GM12878 (cell line): ENCODE measurements around the gene IL22. TPM values are rescaled to one million over a fixed set of nuclear protein-coding genes. Genes with fewer than 3 reads are reported as not detected.

Experiments used
- ATAC-seq: fragments of 200-7000 bp; cut with Tn5 transposase; 3 replicates; pipeline ENCODE4 v1.9.1; 2020; ENCODE audit warnings: mild to moderate bottlenecking, moderate library complexity
- BruUV-seq: library from RNA; stranded (reverse); fragments of 400-500 nt; replicated peaks from 2 replicates; lab custom pipeline; 2021; lab: Mats Ljungman, UMichigan
- CTCF ChIA-PET: fragments of 300-600 bp; sonication (Branson Sonifier 250); formaldehyde crosslinking; extraction: SDS; loops from one replicate; lab custom pipeline; 2021; ENCODE audit warnings: inconsistent platforms; lab: Yijun Ruan, JAX
- POLR2A ChIA-PET: fragments of 350-600 bp; formaldehyde crosslinking; extraction: SDS; loops from one replicate; lab custom pipeline; 2021; ENCODE audit warnings: inconsistent platforms; lab: Charles Lee
- RAD21 ChIA-PET: fragments of 300-600 bp; sonication (Branson Sonifier 250); formaldehyde crosslinking; loops from one replicate; lab custom pipeline; 2023; ENCODE audit warnings: antibody characterized with exemption; ENCODE audit not compliant: unreplicated experiment; lab: Charles Lee
- SMC1A ChIA-PET: fragments of 300-600 bp; sonication (Branson Sonifier 250); formaldehyde crosslinking; loops from one replicate; lab custom pipeline; 2023; ENCODE audit not compliant: unreplicated experiment, uncharacterized antibody; lab: Charles Lee
- DNase-seq: peaks from one replicate; pipeline ENCODE4 v3.0.0-alpha.2; 2011; ENCODE audit warnings: low read depth, low spot score
- FAIRE-seq: peaks from 3 replicates; lab custom pipeline; 2011; peaks lifted over from hg19 to GRCh38; lab: Jason Lieb, UNC
- H2AFZ ChIP-seq: 2 replicates; pipeline ENCODE4 v1.6.0; 2011; ENCODE audit warnings: low read depth, low read length, control low read depth; ENCODE audit not compliant: control insufficient read depth
- H3K27ac ChIP-seq: 2 replicates; pipeline ENCODE4 v1.5.1; 2011; ENCODE audit warnings: control low read depth; ENCODE audit not compliant: control insufficient read depth, insufficient read depth
- H3K27me3 ChIP-seq, 2 experiments: replicated peaks in 1 of 2; 2 replicates each; pipeline versions ENCODE4 v1.6.0 to v1.6.1; 2011; ENCODE audit warnings: low read length in 1 of 2; ENCODE audit not compliant: control insufficient read depth in 2 of 2, insufficient read depth in 2 of 2
- H3K36me3 ChIP-seq, 2 experiments: 2 replicates each; pipeline ENCODE4 v1.5.1; 2011; ENCODE audit warnings: low read length in 1 of 2; ENCODE audit not compliant: control insufficient read depth in 2 of 2, insufficient read depth in 2 of 2
- H3K4me1 ChIP-seq: 2 replicates; pipeline ENCODE4 v1.6.1; 2011; ENCODE audit warnings: mild to moderate bottlenecking, low read length, moderate library complexity, mixed read lengths; ENCODE audit not compliant: control insufficient read depth, insufficient read depth
- H3K4me2 ChIP-seq: 2 replicates; pipeline ENCODE4 v1.6.0; 2011; ENCODE audit warnings: control low read depth; ENCODE audit not compliant: control insufficient read depth, insufficient read depth
- H3K4me3 ChIP-seq: fragments of 200-600 bp; sonication (generic); 2 replicates; pipeline ENCODE4 v1.5.1; 2016
- H3K79me2 ChIP-seq: 2 replicates; pipeline ENCODE4 v1.6.0; 2011; ENCODE audit warnings: low read length; ENCODE audit not compliant: control insufficient read depth, insufficient read depth
- H3K9ac ChIP-seq: 2 replicates; pipeline ENCODE4 v1.8.0; 2011; ENCODE audit warnings: low read length, control low read depth, mixed read lengths; ENCODE audit not compliant: control insufficient read depth, insufficient read depth
- H3K9me3 ChIP-seq: replicated peaks from 3 replicates; pipeline ENCODE4 v1.5.1; 2011; ENCODE audit warnings: mild to moderate bottlenecking, low read length; ENCODE audit not compliant: control insufficient read depth, insufficient read depth
- H4K20me1 ChIP-seq: 2 replicates; pipeline ENCODE4 v1.6.0; 2011; ENCODE audit not compliant: control insufficient read depth, insufficient read depth
- ATF7 ChIP-seq: fragments of 450-650 bp; IDR thresholded peaks from 2 replicates; pipeline ENCODE4 v1.6.1; 2016; ENCODE audit warnings: low read depth, mild to moderate bottlenecking
- BMI1 ChIP-seq: fragments of 450-650 bp; IDR thresholded peaks from 2 replicates; pipeline ENCODE4 v1.6.1; 2016; ENCODE audit warnings: mild to moderate bottlenecking, moderate library complexity, borderline replicate concordance
- FOXK2 ChIP-seq: fragments of 450-650 bp; IDR thresholded peaks from 2 replicates; pipeline ENCODE4 v1.6.1; 2017; ENCODE audit warnings: mild to moderate bottlenecking, moderate library complexity
- NFXL1 ChIP-seq: fragments of 450-650 bp; IDR thresholded peaks from 2 replicates; pipeline ENCODE4 v1.6.1; 2017; ENCODE audit warnings: antibody characterized with exemption, mild to moderate bottlenecking, borderline replicate concordance
- NFYA ChIP-seq: IDR thresholded peaks from 2 replicates; pipeline ENCODE4 v1.6.1; 2011; ENCODE audit warnings: low read depth, mild to moderate bottlenecking, low read length, improper control_type of control experiment, borderline replicate concordance
- PAX8 ChIP-seq: fragments of 450-650 bp; IDR thresholded peaks from 2 replicates; pipeline ENCODE4 v1.6.1; 2017; ENCODE audit warnings: mild to moderate bottlenecking, moderate library complexity
- RAD21 ChIP-seq: IDR thresholded peaks from 2 replicates; pipeline ENCODE4 v1.6.1; 2011; ENCODE audit warnings: mild to moderate bottlenecking, low read depth, low read length, moderate library complexity; ENCODE audit not compliant: insufficient read depth
- RELA ChIP-seq: fragments of 450-650 bp; IDR thresholded peaks from 2 replicates; pipeline ENCODE4 v1.8.0; 2014; ENCODE audit warnings: borderline replicate concordance; ENCODE audit not compliant: partially characterized antibody
- RFX5 ChIP-seq: IDR thresholded peaks from 2 replicates; pipeline ENCODE4 v1.6.1; 2011; ENCODE audit warnings: low read depth, low read length, improper control_type of control experiment
- SIN3A ChIP-seq: IDR thresholded peaks from 2 replicates; pipeline ENCODE4 v1.6.1; 2012; ENCODE audit warnings: low read depth, low read length, improper control_type of control experiment
- TAF1 ChIP-seq: IDR thresholded peaks from 2 replicates; pipeline ENCODE4 v1.6.1; 2011; ENCODE audit warnings: mild to moderate bottlenecking, low read depth, low read length, borderline replicate concordance
- TCF7 ChIP-seq: IDR thresholded peaks from 2 replicates; pipeline ENCODE4 v1.6.1; 2014; ENCODE audit warnings: antibody characterized with exemption, borderline replicate concordance
- YY1 ChIP-seq: IDR thresholded peaks from 2 replicates; pipeline ENCODE4 v1.6.1; 2011; ENCODE audit warnings: low read depth, mild to moderate bottlenecking, low read length
- ZNF274 ChIP-seq: IDR thresholded peaks from one replicate; pipeline ENCODE4 v1.8.0; 2011; ENCODE audit not compliant: insufficient read length, insufficient read depth
- WGBS: methylation state at CpG from one replicate; pipeline ENCODE4 v1.1.6; 2016; ENCODE audit warnings: low lambda C conversion rate; ENCODE audit not compliant: insufficient replicate concordance, insufficient coverage; ENCODE audit errors: missing lambda C conversion rate; 5-methylcytosine and 5-hydroxymethylcytosine counted together
- in situ Hi-C: fragments of 300-500 bp; cut with MboI; formaldehyde crosslinking; loops from 9 replicates; pipeline ENCODE4 v1.14.3; 2018; ENCODE audit warnings: mixed read lengths
- intact Hi-C: fragments of 100-400 bp; cut with micrococcal nuclease; formaldehyde crosslinking; loops from one replicate; pipeline ENCODE4 v1.14.2; 2022; ENCODE audit not compliant: unreplicated experiment
- polyA plus RNA-seq, 11 experiments: library from polyadenylated mRNA; depleted of rRNA in 4 of 11; unstranded in 6 of 11; stranded (reverse) in 5 of 11; fragments of >200 nt; fragmentation: Nextera tagmentation in 4 of 11; fragmentation: Illumina TruSeq in 1 of 11; extraction: Ambion mirVana in 4 of 11; extraction: Trizol in 1 of 11; gene quantifications; 1 replicate in 1 of 11; 2 replicates in 10 of 11; pipeline versions ENCODE4 v1.2.1 to v1.2.3, GENCODE V29; 2011 to 2016; ENCODE audit warnings: inconsistent platforms in 2 of 11, missing spikeins in 2 of 11, low read depth in 1 of 11
- total RNA-seq, 4 experiments: library from RNA; depleted of rRNA in 3 of 4; stranded (reverse); fragments of >200 nt in 3 of 4; fragmentation: Illumina TruSeq in 1 of 4; extraction: Trizol in 1 of 4; gene quantifications; 2 replicates each; pipeline versions ENCODE4 v1.2.1 to v1.2.3, GENCODE V29; 2013 to 2021
- TF ChIP-seq, protein P1 (sequence below): fragments of 450-650 bp; IDR thresholded peaks from 2 replicates; pipeline ENCODE4 v1.6.1; 2016; ENCODE audit warnings: mild to moderate bottlenecking
- TF ChIP-seq, protein P2 (sequence below): fragments of 450-650 bp; IDR thresholded peaks from 2 replicates; pipeline ENCODE4 v1.6.1; 2018; ENCODE audit warnings: mild to moderate bottlenecking, low read depth, moderate library complexity; ENCODE audit not compliant: partially characterized antibody
- TF ChIP-seq, protein P3 (sequence below): fragments of 450-650 bp; IDR thresholded peaks from 2 replicates; pipeline ENCODE4 v1.6.1; 2018; ENCODE audit warnings: borderline replicate concordance, mild to moderate bottlenecking; ENCODE audit not compliant: partially characterized antibody

Gene IL22
- total and polyA plus RNA-seq, 10 of the 15 experiments (the other 5 are each of a cell fraction or from before 2014, with no cell fraction given) = not detected

DNA sequence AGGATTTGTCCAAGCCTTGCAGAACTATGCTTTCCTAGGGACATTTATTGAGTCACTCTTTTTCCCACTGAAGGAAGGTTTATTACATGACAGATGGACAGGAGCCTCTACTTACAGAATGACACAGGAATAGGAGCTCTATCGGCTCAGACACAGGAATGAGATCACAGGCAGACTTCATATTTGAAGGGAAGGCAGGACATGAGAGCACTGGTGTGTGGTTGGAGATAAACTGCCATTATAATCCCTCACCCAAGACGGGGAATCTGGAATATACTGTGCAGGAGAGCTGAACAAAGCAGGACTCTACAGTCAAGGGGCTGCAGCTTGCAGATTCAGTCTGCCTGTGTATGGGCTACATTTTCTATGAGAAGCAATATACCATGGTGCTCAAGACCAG, 26.8 kb upstream of the IL22 start:
- Histone ChIP-seq H4K20me1 (no peaks in the 10 kb centered on the region), H3K79me2 (no peaks in the 10 kb centered on the region), H3K4me2 (no peak overlapping the region), H3K27ac (no peak overlapping the region), H3K36me3 (no peaks in the 10 kb centered on the region), H3K4me1 (peaks cover 9% of the 10 kb centered on the region; the same call in 1 of the 2 replicates), H3K27me3 (no peaks in the 10 kb centered on the region), H3K9me3 (no peaks in the 10 kb centered on the region), H3K9ac (no peak overlapping the region), H2AFZ (no peak overlapping the region), H3K4me3 (no peak overlapping the region)
- no peak for DNase-seq
- BruUV-seq = no TSS peak
- no peak for FAIRE-seq
- in situ Hi-C loops (no loop called here), intact Hi-C loops (loop anchor here (5.0 kb wide), 1 partner anchor 37 kb away; no protein-coding TSS in a partner anchor)
- RAD21 ChIA-PET = no interaction called here
- SMC1A ChIA-PET = interaction anchor here (3.2 kb wide), 1 partner anchor 11 kb away, joined by 17 read pairs; no protein-coding TSS in a partner anchor
- WGBS = 97% methylated on average over 2 of the region's 2 CpGs
- CTCF ChIA-PET = interaction anchor here (1.0 to 1.6 kb wide), 2 partner anchors 26 to 37 kb away, joined by 3 to 7 read pairs; no protein-coding TSS in a partner anchor
- ATAC-seq = no peak
- POLR2A ChIA-PET = no interaction called here
- no peak for TF ChIP-seq TCF7
- no peak for TF ChIP-seq RAD21
- TF ChIP-seq, protein P1, sequence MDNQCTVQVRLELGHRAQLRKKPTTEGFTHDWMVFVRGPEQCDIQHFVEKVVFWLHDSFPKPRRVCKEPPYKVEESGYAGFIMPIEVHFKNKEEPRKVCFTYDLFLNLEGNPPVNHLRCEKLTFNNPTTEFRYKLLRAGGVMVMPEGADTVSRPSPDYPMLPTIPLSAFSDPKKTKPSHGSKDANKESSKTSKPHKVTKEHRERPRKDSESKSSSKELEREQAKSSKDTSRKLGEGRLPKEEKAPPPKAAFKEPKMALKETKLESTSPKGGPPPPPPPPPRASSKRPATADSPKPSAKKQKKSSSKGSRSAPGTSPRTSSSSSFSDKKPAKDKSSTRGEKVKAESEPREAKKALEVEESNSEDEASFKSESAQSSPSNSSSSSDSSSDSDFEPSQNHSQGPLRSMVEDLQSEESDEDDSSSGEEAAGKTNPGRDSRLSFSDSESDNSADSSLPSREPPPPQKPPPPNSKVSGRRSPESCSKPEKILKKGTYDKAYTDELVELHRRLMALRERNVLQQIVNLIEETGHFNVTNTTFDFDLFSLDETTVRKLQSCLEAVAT = no peak
- no peak for TF ChIP-seq ZNF274
- TF ChIP-seq FOXK2 = no peak
- no peak for TF ChIP-seq SIN3A
- no peak for TF ChIP-seq YY1
- TF ChIP-seq TAF1 = no peak
- no peak for TF ChIP-seq RFX5
- no peak for TF ChIP-seq BMI1
- TF ChIP-seq, protein P2, sequence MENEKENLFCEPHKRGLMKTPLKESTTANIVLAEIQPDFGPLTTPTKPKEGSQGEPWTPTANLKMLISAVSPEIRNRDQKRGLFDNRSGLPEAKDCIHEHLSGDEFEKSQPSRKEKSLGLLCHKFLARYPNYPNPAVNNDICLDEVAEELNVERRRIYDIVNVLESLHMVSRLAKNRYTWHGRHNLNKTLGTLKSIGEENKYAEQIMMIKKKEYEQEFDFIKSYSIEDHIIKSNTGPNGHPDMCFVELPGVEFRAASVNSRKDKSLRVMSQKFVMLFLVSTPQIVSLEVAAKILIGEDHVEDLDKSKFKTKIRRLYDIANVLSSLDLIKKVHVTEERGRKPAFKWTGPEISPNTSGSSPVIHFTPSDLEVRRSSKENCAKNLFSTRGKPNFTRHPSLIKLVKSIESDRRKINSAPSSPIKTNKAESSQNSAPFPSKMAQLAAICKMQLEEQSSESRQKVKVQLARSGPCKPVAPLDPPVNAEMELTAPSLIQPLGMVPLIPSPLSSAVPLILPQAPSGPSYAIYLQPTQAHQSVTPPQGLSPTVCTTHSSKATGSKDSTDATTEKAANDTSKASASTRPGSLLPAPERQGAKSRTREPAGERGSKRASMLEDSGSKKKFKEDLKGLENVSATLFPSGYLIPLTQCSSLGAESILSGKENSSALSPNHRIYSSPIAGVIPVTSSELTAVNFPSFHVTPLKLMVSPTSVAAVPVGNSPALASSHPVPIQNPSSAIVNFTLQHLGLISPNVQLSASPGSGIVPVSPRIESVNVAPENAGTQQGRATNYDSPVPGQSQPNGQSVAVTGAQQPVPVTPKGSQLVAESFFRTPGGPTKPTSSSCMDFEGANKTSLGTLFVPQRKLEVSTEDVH = no peak
- TF ChIP-seq PAX8 = no peak
- no peak for TF ChIP-seq ATF7
- TF ChIP-seq, protein P3, sequence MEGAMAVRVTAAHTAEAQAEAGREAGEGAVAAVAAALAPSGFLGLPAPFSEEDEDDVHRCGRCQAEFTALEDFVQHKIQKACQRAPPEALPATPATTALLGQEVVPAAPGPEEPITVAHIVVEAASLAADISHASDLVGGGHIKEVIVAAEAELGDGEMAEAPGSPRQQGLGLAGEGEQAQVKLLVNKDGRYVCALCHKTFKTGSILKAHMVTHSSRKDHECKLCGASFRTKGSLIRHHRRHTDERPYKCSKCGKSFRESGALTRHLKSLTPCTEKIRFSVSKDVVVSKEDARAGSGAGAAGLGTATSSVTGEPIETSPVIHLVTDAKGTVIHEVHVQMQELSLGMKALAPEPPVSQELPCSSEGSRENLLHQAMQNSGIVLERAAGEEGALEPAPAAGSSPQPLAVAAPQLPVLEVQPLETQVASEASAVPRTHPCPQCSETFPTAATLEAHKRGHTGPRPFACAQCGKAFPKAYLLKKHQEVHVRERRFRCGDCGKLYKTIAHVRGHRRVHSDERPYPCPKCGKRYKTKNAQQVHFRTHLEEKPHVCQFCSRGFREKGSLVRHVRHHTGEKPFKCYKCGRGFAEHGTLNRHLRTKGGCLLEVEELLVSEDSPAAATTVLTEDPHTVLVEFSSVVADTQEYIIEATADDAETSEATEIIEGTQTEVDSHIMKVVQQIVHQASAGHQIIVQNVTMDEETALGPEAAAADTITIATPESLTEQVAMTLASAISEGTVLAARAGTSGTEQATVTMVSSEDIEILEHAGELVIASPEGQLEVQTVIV = no peak
- TF ChIP-seq RELA = no peak
- TF ChIP-seq NFXL1 = no peak
- TF ChIP-seq NFYA = no peak
